Lower leg skin (tissue), 4 donors: ENCODE measurements around the gene TEX264. TPM values are rescaled to one million over a fixed set of nuclear protein-coding genes. Genes with fewer than 3 reads are reported as not detected.

Experiments used
- DNase-seq, 2 donors: peaks; one replicate each; pipeline ENCODE4 v3.0.0-alpha.2; 2019; ENCODE audit warnings: low spot score in 2 of 2
- H3K4me3 ChIP-seq: fragments of 200-600 bp; sonication (generic); 2 replicates; pipeline ENCODE4 v1.5.1; 2017; ENCODE audit warnings: mild to moderate bottlenecking, low read depth; ENCODE audit not compliant: poor library complexity, severe bottlenecking
- POLR2A ChIP-seq, 2 donors: fragments of 450-650 bp; IDR thresholded peaks; one replicate each; pipeline ENCODE4 v1.6.1; 2016 to 2017; ENCODE audit warnings: antibody characterized with exemption in 2 of 2, mild to moderate bottlenecking in 1 of 2, moderate library complexity in 1 of 2
- WGBS, 2 donors: methylation state at CpG; one replicate each; pipeline ENCODE4 v1.1.5; 2018; 5-methylcytosine and 5-hydroxymethylcytosine counted together
- intact Hi-C: fragments of 100-400 bp; cut with DNase I; formaldehyde crosslinking; loops from one replicate; pipeline ENCODE4 v1.15.0; 2023; ENCODE audit warnings: low total_unique reads
- total RNA-seq, 4 donors: library from RNA; depleted of rRNA; stranded (reverse); fragments of >200 nt; gene quantifications; one replicate each; pipeline ENCODE4 v1.1.0, GENCODE V29; 2016
- TF ChIP-seq, protein P1 (sequence below), 3 donors: fragments of 450-650 bp; IDR thresholded peaks; one replicate each; pipeline ENCODE4 v1.5.1; 2016; ENCODE audit warnings: antibody characterized with exemption in 3 of 3, mild to moderate bottlenecking in 3 of 3, moderate library complexity in 2 of 3

The TEX264 gene
- total RNA-seq, 4 donors from 2014 or later: 103 to 232 (median 134) TPM

DNA sequence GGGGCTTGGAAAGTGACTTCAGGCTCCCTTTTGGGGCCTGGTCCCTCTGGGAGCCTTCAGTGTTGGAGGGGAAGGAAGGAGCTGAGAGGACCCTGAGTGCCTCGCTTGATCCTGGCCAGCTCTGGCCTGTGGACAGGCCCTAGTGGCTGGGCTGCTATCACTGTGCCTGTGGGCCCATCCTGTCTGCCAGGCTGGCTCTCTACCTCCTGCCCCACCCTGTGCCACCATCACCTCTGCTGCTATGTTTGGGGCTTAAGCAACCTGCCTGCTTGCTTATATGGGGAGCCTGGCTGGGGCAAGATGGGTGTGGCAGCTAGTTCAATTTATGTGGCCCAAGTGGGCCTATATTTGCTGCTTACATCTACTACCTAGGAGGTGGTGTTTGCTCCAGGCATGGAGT is 7.1 kb downstream of the TEX264 start:
- 71 to 100% methylated on average over 1 of the region's 1 CpG for WGBS, 2 donors

DNA sequence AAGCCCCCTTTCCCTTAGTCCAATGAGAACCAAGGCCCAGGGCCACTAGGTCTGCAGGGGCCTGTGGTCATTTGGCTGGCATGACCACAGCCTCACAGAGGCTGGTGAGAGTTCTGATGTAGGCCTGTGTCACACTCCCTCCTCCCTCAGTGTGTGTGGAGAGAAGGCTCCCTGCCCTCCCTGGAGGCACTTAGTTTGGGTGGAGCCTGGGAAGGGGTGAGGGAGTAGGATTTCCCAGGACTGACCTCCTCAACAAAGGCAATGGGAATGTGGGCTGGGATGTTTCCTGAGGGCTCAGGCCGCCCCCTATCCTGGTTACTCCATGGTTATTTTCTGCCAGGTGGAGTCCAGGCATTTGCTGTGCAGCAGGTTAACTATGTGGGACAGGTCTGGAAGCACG is 7.6 kb downstream of the TEX264 start:
- DNase-seq: no peak
- no peak for TF ChIP-seq POLR2A (IDR thresholded peaks at IDR 0.05)
- TF ChIP-seq, protein P1, sequence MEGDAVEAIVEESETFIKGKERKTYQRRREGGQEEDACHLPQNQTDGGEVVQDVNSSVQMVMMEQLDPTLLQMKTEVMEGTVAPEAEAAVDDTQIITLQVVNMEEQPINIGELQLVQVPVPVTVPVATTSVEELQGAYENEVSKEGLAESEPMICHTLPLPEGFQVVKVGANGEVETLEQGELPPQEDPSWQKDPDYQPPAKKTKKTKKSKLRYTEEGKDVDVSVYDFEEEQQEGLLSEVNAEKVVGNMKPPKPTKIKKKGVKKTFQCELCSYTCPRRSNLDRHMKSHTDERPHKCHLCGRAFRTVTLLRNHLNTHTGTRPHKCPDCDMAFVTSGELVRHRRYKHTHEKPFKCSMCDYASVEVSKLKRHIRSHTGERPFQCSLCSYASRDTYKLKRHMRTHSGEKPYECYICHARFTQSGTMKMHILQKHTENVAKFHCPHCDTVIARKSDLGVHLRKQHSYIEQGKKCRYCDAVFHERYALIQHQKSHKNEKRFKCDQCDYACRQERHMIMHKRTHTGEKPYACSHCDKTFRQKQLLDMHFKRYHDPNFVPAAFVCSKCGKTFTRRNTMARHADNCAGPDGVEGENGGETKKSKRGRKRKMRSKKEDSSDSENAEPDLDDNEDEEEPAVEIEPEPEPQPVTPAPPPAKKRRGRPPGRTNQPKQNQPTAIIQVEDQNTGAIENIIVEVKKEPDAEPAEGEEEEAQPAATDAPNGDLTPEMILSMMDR (IDR thresholded peaks at IDR 0.05): no peak
- 82 to 84% methylated on average over 2 of the region's 2 CpGs for WGBS, 2 donors
- intact Hi-C loops: no loop called here
- no peak overlapping the region for H3K4me3 ChIP-seq

More for the DNA sequence above, 7.1 kb downstream of the TEX264 start:
- no peak for DNase-seq
- TF ChIP-seq, protein P1 (IDR thresholded peaks at IDR 0.05): no peak
- no peak for TF ChIP-seq POLR2A (IDR thresholded peaks at IDR 0.05)
- no peak overlapping the region for H3K4me3 ChIP-seq
- intact Hi-C loops: no loop called here

DNA sequence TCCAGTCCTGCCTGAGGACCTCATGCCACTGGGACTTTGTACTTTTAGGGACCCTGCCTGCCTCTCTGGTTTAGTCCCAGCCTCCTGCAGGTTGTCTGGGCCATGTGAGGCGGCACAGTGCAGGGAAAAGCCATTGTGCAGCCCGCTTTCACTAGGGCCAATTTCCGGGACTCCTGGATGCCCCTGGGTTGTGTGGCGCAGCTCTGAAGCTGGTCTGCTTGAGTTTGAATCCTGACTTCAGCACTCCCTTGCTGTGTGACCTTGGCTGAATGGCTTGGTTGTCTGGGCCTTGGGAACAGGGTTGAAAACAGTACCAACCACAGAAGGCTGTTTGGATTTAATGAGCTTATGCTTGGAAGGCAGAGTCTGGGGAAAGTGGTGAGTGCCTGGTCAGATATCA is 8.3 kb downstream of the TEX264 start:
- no peak overlapping the region for H3K4me3 ChIP-seq
- DNase-seq: no peak
- WGBS, 2 donors: 85 to 89% methylated on average over 4 of the region's 4 CpGs
- intact Hi-C loops: no loop called here
- TF ChIP-seq, protein P1 (IDR thresholded peaks at IDR 0.05): no peak
- TF ChIP-seq POLR2A (IDR thresholded peaks at IDR 0.05): no peak

DNA sequence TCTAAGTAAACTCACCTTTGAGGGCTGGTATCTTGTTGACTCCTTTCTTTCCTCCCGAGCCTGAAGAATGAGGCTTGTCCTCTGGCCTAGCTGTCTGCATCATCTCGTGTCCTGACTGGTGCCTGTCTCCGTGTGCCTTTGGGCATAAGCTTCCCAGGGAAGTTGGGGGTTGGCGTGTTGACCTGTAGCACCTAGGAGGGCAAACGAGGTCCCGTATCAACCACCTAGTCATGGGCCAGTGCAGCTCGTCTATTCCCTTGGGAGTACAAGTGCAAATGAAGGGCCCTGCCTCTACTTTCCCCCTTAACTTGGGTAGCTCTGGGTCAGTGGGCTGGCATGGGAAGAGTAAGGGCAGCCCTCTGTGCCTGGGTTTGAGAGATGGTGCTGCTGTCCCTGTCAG is 8.7 kb downstream of the TEX264 start:
- no peak overlapping the region for H3K4me3 ChIP-seq
- 77 to 79% methylated on average over 7 of the region's 7 CpGs for WGBS, 2 donors
- intact Hi-C loops: loop anchor here (5.0 to 10.0 kb wide), 2 partner anchors 295 to 1057 kb away; partner anchors contain the start of gene MANF
- DNase-seq: no peak
- TF ChIP-seq, protein P1 (IDR thresholded peaks at IDR 0.05): no peak
- no peak for TF ChIP-seq POLR2A (IDR thresholded peaks at IDR 0.05)

DNA sequence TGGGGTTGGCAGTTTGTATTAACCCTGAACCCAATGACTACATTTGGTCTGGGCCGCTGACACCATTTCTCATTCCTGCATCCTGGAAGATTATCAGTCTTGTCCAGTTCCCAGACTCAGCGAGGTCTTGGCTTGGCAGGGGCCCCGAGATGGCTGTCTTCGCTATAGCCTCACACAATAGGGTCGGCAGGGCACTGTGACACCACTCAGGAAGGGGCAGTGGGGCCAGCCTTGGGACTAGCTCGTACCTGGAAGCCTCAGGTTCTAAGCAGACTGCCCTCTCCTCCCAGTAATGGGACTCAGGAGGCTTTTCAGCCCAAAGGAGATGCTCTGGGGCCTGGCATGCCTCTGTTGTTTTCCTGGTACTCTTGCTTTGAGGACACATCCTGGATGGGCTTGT is 9.1 kb downstream of the TEX264 start:
- WGBS, 2 donors: 68 to 73% methylated on average over 5 to 6 of the region's 6 CpGs
- TF ChIP-seq, protein P1 (IDR thresholded peaks at IDR 0.05): no peak
- TF ChIP-seq POLR2A (IDR thresholded peaks at IDR 0.05): no peak
- intact Hi-C loops: loop anchor here (5.0 to 10.0 kb wide), 2 partner anchors 295 to 1058 kb away; partner anchors contain the start of gene MANF

DNA sequence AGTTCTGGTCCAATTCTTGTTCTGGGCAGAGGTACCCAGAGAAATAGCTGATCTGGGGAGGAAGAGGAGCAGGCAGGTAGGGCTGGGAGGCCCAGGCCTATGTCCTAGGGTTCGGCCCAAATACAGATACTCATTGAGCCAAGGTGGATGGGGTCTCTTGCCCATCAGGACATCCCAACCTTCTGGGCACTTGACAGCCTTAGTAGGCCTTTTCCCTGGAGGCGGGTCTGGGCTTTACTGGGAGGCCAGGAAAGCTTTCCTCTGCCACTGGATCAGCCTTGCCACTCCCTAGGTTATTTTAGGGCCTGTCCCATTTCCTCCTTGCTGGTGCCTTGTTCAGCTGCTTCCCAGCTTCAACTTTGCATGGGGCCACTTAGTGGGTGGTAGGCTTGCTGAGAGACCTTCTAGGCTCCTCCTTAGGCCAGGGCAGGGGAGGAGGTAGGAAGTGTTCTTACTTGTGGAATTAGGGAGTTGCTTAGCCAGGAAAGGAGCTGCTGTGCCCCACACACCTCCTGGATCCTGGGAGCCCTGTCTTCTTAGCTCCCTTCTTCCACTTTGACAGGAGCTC is 9.7 kb downstream of the TEX264 start:
- intact Hi-C loops: loop anchor here (5.0 to 10.0 kb wide), 2 partner anchors 296 to 1058 kb away; partner anchors contain the start of gene MANF
- 88 to 93% methylated on average over 2 of the region's 2 CpGs for WGBS, 2 donors
- TF ChIP-seq, protein P1 (IDR thresholded peaks at IDR 0.05): no peak
- DNase-seq: no peak
- H3K4me3 ChIP-seq: no peak overlapping the region

More for the DNA sequence above, 9.1 kb downstream of the TEX264 start:
- no peak overlapping the region for H3K4me3 ChIP-seq
- no peak for DNase-seq
